IPS DF 19.7 (cell line): ENCODE data around the gene CDX2.

Experiments used
- DNase-seq: peaks from one replicate; pipeline ENCODE4 v3.0.0-alpha.2; 2013; ENCODE audit warnings: low read depth, low spot score

CDX2 gene

GRCh38 chr13:27928805-27929753 lies 40.0 kb downstream of the CDX2 start:
- no peak for DNase-seq

DNA sequence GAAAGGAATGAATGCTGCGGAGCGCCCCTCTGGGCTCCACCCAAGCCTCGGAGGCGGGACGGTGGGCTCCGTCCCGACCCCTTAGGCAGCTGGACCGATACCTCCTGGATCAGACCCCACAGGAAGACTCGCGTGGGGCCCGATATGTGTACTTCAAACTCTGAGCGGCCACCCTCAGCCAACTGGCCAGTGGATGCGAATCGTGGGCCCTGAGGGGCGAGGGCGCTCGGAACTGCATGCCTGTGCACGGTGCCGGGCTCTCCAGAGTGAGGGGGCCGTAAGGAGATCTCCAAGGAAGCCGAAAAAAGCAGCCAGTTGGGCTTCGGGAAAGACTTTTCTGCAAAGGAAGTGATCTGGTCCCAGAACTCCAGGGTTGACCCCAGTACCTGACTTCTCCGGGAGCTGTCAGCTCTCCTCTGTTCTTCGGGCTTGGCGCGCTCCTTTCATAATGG lies 40.7 kb downstream of the CDX2 start:
- no peak for DNase-seq

GRCh38 chr13:27927444-27928352 lies 41.4 kb downstream of the CDX2 start:
- no peak for DNase-seq

DNA sequence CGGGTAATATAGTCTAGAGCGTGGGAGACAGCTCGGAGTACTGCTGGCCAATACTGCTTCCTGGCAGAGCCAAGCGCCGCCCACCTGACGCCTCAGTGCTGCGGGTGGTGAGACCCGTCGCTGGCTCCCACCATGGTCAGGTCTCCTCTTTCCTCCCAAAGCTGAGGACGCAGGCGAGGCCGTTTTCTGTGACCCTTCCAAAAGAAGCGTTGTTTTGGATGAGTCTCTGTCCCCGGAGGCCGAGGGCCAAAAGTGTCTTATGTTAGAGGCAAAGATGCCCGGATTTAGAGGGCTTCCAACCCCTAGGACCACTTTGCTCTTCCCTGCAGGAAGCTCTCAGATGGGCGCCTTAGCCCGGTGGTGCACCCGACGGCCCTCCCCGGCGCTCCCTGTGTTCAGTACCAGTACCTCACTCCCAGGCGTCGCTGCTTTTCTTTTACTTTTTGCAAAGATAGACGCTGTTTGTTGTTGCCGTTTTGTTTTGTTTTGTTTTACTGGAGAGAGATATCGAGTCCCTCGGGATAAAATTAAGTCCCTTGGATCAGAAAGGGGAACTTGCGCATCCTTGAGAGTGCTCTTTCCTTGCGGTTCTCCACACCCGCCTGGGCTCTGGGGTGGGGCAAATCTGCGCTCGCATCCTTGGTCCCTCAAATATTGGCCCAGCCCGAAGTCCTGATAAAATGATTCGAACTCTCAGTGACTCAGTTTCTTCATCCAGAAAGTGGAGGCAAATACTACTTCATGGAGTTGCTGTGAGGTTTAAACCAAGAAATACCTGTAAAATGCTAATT lies 42.3 kb downstream of the CDX2 start:
- DNase-seq, result no peak

DNA sequence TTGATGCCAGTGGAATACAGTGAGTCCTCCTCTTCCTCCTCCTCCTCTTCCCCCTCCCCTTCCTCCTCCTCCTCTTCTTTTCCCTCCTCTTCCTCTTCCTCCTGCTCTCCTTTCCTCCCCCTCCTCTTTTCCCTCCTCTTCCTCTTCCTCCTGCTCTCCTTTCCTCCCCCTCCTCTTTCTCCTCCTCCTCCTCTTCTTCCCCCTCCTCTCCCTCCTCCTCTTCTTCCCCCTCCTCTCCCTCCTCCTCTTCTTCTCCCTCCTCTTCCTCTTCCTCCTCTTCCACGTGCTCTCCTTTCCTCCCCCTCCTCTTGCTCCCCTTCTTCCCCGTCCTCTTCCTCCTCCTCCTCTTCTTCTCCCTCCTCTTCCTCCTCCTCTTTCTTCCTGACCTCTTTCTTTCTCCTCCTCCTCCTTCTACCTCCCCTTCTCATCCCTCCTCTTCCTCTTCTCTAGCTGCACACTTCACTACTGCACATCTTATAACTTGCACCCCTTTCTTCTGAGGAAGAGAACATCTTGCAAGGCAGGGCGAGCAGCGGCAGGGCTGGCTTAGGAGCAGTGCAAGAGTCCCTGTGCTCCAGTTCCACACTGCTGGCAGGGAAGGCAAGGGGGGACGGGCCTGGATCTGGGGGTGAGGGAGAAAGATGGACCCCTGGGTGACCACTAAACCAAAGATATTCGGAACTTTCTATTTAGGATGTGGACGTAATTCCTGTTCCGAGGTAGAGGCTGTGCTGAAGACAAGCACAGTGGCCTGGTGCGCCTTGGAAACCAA lies 43.7 kb downstream of the CDX2 start:
- no peak for DNase-seq

DNA sequence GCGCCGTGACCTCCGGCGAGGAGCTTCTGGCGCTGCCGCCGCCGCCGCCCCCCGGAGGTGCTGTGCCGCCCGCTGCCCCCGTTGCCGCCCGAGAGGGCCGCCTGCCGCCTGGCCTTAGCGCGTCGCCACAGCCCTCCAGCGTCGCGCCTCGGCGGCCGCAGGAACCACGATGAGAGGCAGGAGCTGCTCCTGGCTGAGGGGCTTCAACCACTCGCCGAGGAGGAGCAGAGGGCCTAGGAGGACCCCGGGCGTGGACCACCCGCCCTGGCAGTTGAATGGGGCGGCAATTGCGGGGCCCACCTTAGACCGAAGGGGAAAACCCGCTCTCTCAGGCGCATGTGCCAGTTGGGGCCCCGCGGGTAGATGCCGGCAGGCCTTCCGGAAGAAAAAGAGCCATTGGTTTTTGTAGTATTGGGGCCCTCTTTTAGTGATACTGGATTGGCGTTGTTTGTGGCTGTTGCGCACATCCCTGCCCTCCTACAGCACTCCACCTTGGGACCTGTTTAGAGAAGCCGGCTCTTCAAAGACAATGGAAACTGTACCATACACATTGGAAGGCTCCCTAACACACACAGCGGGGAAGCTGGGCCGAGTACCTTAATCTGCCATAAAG lies 44.5 kb downstream of the CDX2 start:
- no peak for DNase-seq

- no peak for DNase-seq
Measured at GRCh38 chr13:27923794-27924528, 45.2 kb downstream of the CDX2 start.

DNA sequence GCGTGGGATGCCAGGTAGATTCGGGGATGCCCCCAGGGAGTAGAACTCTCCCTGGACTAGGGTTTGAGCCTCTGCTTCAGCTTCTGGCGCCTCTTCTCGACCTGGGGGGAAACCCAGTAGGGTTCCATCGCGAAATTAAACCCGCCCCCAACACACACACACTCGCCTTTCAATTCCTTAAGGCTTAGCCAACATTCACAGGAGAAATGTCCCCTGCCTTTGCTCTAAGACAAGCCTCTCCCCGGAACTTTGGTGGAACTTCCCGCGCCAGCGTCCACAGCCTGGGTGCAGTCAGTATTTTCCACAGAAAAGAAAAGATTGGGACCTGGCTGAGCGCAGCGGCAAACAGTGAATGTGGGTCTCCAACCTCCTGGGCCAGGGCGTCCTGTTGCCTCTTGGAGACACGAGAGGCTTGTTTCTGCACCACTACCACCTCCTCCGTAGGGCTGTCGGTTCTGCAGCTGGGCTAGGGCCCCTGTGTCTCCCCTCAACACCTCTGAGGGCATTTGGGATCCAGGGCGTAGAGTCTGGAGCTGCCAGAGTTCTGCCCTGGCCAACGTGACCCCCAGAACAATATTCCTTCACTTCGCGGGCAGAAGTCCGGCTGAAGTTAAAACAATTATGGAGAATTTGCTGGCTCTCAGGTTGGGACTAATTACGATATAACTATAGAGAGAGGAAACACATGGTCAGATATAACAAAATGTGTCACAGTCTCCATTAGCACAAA lies 46.1 kb downstream of the CDX2 start:
- no peak for DNase-seq

DNA sequence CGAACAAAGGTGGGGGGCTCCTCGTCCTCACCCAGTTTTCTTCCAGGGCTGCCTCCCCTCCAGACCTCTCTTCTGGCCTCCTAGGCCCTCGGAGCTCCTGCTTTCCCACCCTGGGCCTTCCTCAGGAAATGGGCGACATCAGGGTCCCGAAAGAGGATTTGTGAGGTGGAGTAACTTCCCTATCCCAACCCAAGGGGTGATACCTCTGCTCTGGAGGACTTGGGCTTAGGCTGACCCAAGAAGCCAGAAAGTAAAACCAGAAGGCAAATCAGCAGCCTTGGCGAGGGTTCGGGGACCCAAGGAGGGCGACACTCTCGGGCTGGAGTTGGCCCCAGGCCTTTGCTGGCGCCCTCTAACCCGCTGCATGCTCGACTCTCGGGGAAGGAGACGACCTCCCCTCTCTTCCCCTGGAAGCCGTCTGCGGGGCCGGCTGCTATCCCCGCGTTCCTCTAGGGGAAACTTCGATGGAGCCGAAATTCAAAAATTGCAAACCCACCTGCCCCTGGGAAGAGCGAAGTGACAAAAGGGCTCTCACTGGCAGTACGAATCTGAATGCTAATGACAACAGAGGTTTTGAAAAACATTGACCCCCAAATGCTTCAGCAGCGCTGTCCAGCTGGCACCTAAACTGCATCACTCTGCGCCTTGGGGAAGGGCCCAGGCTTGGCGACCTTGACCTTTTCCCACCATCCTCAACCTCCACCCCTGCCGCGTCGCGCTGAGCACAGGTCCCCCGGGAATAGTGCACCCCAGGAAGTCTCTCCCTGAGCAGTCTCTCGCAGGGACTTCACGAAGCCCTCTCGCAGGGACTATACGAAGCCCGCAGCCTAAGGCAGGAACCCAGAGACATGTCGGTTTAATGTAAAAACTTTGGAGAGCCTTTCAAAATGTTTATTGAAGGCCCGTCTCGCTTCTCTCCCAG lies 46.9 kb downstream of the CDX2 start:
- DNase-seq, result no peak

- no peak for DNase-seq
Measured at GRCh38 chr13:27921421-27921960, 47.6 kb downstream of the CDX2 start.

DNA sequence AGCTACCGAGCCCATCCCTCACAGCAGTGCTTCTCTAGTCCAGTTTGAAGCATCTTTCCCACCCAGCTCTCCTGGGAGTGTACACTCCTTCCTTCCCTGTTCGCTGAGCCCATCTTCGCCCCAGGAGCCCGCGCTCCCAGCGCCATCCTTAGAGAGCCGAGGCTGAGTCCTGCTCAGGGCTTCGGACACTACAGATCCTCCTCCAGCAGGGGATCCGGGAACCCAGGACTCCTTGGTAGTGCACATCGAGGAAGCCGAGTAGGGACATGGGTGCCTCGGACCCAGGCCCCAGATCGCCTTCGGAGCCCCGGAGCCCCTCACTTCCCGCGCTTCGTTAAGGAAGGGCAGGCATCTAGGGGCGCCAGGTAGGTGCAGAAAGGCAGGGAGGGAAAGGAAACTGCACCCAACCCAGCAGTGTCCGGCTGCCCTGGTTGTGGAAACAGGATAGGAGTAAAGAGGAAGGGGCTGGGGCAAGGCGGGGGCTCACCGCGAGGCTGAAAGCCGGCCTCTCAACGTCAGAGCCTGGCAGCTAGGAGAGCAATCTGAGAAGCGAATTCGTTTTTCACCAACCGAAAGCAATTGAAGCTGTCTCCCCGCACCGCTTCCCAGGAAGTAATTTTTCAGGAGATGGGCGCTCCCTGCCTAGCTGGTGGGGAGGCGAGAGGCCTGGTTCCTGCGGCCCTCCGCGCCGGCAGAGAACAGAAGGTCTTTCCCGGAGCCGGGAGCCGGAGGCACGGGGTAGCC lies 48.3 kb downstream of the CDX2 start:
- DNase-seq, result no peak

GRCh38 chr13:27919934-27920676 lies 49.0 kb downstream of the CDX2 start, which contains the start of gene PDX1:
Gene PDX1, plus strand, starts transcription at chr13:27920000. Its CDS starts 139 bp downstream, at chr13:27920139.
- no peak for DNase-seq

- no peak for DNase-seq
Measured at GRCh38 chr13:27919659-27919933, 49.5 kb downstream of the CDX2 start.

DNA sequence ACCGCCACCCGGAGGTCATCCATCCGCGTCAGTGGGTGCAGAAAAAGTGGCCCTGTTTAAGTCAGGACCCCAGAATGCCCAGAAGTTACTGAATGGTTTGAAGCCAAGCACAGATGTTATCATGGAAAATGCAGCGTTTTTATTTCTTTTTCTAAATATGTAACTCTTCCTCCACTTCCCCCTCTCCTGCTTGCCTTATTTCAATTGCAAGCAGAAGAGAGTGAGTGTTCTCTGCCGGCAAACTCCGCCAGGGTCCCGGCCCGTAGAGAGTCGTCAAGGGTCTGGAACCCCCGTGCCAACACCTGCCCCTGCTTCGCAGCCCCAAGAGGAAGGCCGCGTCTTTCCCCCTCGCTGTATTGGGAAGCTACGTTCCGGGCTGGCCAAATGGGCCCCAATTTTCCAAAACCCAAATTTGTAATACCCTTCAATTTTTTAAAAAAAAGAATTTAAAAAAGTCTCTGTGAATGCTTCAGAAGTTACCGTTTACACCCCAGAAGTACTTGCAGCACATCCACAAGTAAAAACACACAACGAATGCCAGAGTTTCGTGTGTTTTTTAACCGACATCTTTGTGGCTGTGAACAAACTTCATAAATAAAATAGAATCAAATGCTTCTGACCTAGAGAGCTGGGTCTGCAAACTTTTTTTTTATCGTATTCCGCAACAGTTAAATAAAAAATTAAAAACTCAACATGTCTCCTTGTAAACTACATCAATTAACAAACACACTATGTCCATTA lies 50.0 kb downstream of the CDX2 start:
- no peak for DNase-seq

GRCh38 chr13:27918041-27918917 lies 50.8 kb downstream of the CDX2 start:
- no peak for DNase-seq
